ENCODE results near the gene PTTG1IP. TPM values are rescaled to one million over a fixed set of nuclear protein-coding genes. Genes with fewer than 3 reads are reported as not detected.

The PTTG1IP gene
- total RNA-seq, 3 donors from 2014 or later (not counting 1 experiment from before 2014, with no cell fraction given), result 96.8 to 144 (median 126) TPM

- H3K4me1 ChIP-seq (ENCODE audit: control insufficient read depth, insufficient read depth, low read length), result peaks cover 31% of the 10 kb centered on the region
- Mint-ChIP-seq H3K4me1 (peaks cover 19 to 30% of the 10 kb centered on the region in 2 donors), H3K27ac (peak overlapping the region in 1 of 2 donors; percentile 54), H3K27me3 (ENCODE audit: low read depth in 2 of 2) (no peaks in the 10 kb centered on the region), H3K36me3 (peaks cover 11% of the 10 kb centered on the region), H3K9me3 (no peaks in the 10 kb centered on the region), H3K4me3 (no peak overlapping the region)
- no peak overlapping the region for H3K4me3 ChIP-seq (ENCODE audit: low read length)
- no peak for TF ChIP-seq CTCF (IDR thresholded peaks at IDR 0.05)
- H3K27ac ChIP-seq (ENCODE audit: low read length), result no peak overlapping the region
- peaks cover 95% of the 10 kb centered on the region for H3K36me3 ChIP-seq (ENCODE audit: control insufficient read depth, insufficient read depth, low read length)
- 89% methylated on average over 13 of the region's 13 CpGs for WGBS (ENCODE audit: insufficient coverage)
- no peaks in the 10 kb centered on the region for H3K9me3 ChIP-seq (ENCODE audit: control insufficient read depth, insufficient read depth, low read length)
- no peak for DNase-seq
- intact Hi-C loops (cut with micrococcal nuclease), result no loop called here
- ATAC-seq, result no peak
- no peaks in the 10 kb centered on the region for H3K27me3 ChIP-seq (ENCODE audit: control insufficient read depth, insufficient read depth, low read length)
Observed at GRCh38 chr21:44898011-44898488, 24.6 kb upstream of the PTTG1IP start.

GRCh38 chr21:44897326-44898010 lies 24.0 kb upstream of the PTTG1IP start:
- H3K27me3 ChIP-seq (ENCODE audit: control insufficient read depth, insufficient read depth, low read length), result no peaks in the 10 kb centered on the region
- Mint-ChIP-seq H3K27me3 (ENCODE audit: low read depth in 2 of 2) (no peaks in the 10 kb centered on the region), H3K27ac (peak overlapping the region; percentile 29 to 54), H3K4me1 (peaks cover 19 to 28% of the 10 kb centered on the region in 2 donors), H3K4me3 (no peak overlapping the region), H3K9me3 (no peaks in the 10 kb centered on the region), H3K36me3 (peaks cover 5% of the 10 kb centered on the region)
- TF ChIP-seq CTCF (IDR thresholded peaks at IDR 0.05), result no peak
- intact Hi-C loops (cut with micrococcal nuclease), result no loop called here
- H3K4me3 ChIP-seq (ENCODE audit: low read length), result no peak overlapping the region
- no peak for DNase-seq
- ATAC-seq, result peak; percentile 20 to 33 (median 31)
- peaks cover 95% of the 10 kb centered on the region for H3K36me3 ChIP-seq (ENCODE audit: control insufficient read depth, insufficient read depth, low read length)
- H3K27ac ChIP-seq (ENCODE audit: low read length), result no peak overlapping the region
- WGBS (ENCODE audit: insufficient coverage), result 77% methylated on average over 21 of the region's 21 CpGs
- peaks cover 35% of the 10 kb centered on the region for H3K4me1 ChIP-seq (ENCODE audit: control insufficient read depth, insufficient read depth, low read length)
- no peaks in the 10 kb centered on the region for H3K9me3 ChIP-seq (ENCODE audit: control insufficient read depth, insufficient read depth, low read length)

DNA sequence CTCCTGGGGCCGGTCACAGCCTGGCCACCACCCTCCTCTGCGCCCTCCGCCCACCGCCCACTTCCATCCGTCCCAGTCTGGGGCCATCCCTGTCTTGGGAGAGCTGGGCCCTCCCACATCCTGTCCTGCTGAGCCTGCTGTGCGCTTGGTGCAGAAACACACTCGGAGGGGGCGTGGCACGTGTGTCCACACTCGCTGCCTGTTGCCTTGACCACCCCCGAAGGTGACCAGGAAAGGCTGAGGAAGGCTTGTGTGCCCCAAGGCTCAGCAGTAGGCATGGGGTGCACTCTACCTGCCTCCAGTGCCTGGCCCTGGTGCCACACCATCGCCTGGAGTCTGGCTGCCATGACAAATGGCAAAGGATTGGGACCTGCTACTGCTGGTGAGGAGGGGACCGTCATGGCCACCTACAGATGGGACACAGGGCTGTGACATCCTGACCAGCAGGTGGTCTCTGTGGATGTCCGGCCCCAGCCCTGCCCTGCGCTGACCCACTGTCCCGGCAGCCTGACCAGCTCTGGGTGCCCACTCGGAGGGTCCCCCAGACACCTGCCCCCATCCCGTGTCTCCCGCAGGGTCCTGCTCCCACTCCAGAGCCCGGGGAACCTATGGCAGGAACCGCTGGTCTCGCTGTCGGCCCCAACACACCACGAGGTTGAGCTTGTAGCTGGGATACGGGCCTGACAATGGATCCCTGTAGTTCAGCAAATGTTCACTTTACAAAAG lies 23.2 kb upstream of the PTTG1IP start:
- Histone ChIP-seq H3K27me3 (ENCODE audit: control insufficient read depth, insufficient read depth, low read length) (no peaks in the 10 kb centered on the region), H3K9me3 (ENCODE audit: control insufficient read depth, insufficient read depth, low read length) (no peaks in the 10 kb centered on the region), H3K27ac (ENCODE audit: low read length) (no peak overlapping the region), H3K36me3 (ENCODE audit: control insufficient read depth, insufficient read depth, low read length) (peaks cover 93% of the 10 kb centered on the region), H3K4me3 (ENCODE audit: low read length) (no peak overlapping the region), H3K4me1 (ENCODE audit: control insufficient read depth, insufficient read depth, low read length) (peaks cover 35% of the 10 kb centered on the region)
- no peak for TF ChIP-seq CTCF (IDR thresholded peaks at IDR 0.05)
- Mint-ChIP-seq H3K36me3 (no peaks in the 10 kb centered on the region), H3K9me3 (no peaks in the 10 kb centered on the region), H3K4me3 (no peak overlapping the region), H3K4me1 (peaks cover 17 to 25% of the 10 kb centered on the region in 2 donors), H3K27ac (peak overlapping the region in 1 of 2 donors; percentile 29), H3K27me3 (ENCODE audit: low read depth in 2 of 2) (no peaks in the 10 kb centered on the region)
- intact Hi-C loops (cut with micrococcal nuclease), result no loop called here
- DNase-seq (no peak), ATAC-seq (no peak)
- WGBS (ENCODE audit: insufficient coverage), result 90% methylated on average over 25 of the region's 25 CpGs

All from natural killer cell (primary cell).